ENCODE measurements around the gene TENM3.

The TENM3 gene

DNA sequence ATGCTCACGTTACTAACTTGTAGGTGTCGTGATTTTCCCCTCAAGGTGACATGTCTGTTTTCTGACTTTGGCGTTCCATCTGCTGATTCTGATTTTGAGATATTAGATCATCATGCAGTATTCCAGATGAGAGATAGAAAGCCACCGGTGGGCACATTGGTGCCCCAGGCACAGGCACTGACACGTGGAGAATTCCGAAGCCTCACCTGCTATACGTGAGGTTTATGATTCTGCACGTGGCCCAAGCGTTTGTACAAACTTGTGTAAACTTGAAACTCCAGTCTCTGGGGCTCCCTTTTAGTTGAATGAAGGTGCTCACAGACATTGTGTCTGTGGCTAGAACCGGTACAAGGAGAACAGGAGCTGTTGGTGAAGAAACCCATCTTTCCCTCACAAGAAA, 81.1 kb downstream of the TENM3 start:
- H3K27me3 ChIP-seq (ENCODE audit: control insufficient read depth in 2 of 2, insufficient read depth in 2 of 2, low read length in 2 of 2) = no peaks in the 10 kb centered on the region
- no peak overlapping the region for H3K9ac ChIP-seq (ENCODE audit: low read depth in 1 of 2, low read length in 2 of 2)
- H3K27ac ChIP-seq (ENCODE audit: low read depth in 2 of 2, low read length in 2 of 2) = no peak overlapping the region
- no peaks in the 10 kb centered on the region for H3K36me3 ChIP-seq (ENCODE audit: control insufficient read depth in 2 of 2, insufficient read depth in 2 of 2, low read length in 2 of 2)
- no peaks in the 10 kb centered on the region for H3K4me1 ChIP-seq (ENCODE audit: control insufficient read depth in 2 of 2, insufficient read depth in 2 of 2, low read length in 2 of 2)
- no peak overlapping the region for H3K4me3 ChIP-seq (ENCODE audit: low read length in 2 of 2)
- H3K9me3 ChIP-seq (ENCODE audit: control insufficient read depth in 2 of 2, low read length in 2 of 2) = no peaks in the 10 kb centered on the region

DNA sequence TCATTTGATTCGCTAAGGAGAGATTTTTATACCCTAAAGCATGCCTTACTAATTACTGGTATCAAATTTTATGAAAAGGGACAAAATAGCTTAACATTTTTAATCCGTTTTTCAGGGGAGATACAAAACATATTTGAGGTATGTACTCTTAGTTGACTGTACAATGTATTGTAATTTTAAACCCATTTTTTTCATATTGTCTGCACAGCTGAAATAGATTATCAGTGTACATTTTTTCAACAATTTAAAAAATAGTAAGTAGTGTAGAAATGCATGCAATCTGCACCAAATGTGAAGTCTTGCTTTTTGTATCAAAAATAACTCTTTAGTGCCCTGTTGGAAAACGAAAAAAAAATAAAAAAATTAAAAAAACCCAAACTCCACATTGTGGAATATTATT, 82.2 kb downstream of the TENM3 start:
- Histone ChIP-seq H3K4me1 (ENCODE audit: control insufficient read depth in 2 of 2, insufficient read depth in 2 of 2, low read length in 2 of 2) (no peaks in the 10 kb centered on the region), H3K36me3 (ENCODE audit: control insufficient read depth in 2 of 2, insufficient read depth in 2 of 2, low read length in 2 of 2) (no peaks in the 10 kb centered on the region), H3K9ac (ENCODE audit: low read depth in 1 of 2, low read length in 2 of 2) (no peak overlapping the region), H3K27me3 (ENCODE audit: control insufficient read depth in 2 of 2, insufficient read depth in 2 of 2, low read length in 2 of 2) (no peaks in the 10 kb centered on the region), H3K9me3 (ENCODE audit: control insufficient read depth in 2 of 2, low read length in 2 of 2) (no peaks in the 10 kb centered on the region), H3K27ac (ENCODE audit: low read depth in 2 of 2, low read length in 2 of 2) (no peak overlapping the region), H3K4me3 (ENCODE audit: low read length in 2 of 2) (no peak overlapping the region)

DNA sequence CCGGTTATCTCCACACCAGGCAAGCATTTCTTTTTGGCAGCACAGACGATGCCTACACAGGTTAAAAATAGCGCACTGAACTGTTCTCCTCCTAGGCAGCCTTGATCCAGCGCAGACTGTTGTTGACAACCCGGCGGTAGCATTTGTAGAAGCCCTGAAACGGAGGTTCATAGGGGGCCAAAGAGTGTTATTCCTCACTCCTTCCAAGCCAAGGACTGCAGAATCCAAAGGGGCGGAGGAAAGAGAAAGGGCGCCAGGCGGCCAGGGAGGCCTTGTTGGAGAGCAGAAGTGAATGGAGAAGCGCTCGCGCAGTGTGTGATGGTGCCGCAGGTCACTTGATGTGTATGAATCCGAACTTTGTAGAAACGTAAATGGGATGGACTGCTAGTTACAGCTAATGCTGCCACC, 82.7 kb downstream of the TENM3 start:
- Histone ChIP-seq H3K27me3 (ENCODE audit: control insufficient read depth in 2 of 2, insufficient read depth in 2 of 2, low read length in 2 of 2) (no peaks in the 10 kb centered on the region), H3K27ac (ENCODE audit: low read depth in 2 of 2, low read length in 2 of 2) (no peak overlapping the region), H3K36me3 (ENCODE audit: control insufficient read depth in 2 of 2, insufficient read depth in 2 of 2, low read length in 2 of 2) (no peaks in the 10 kb centered on the region), H3K9me3 (ENCODE audit: control insufficient read depth in 2 of 2, low read length in 2 of 2) (no peaks in the 10 kb centered on the region), H3K4me3 (ENCODE audit: low read length in 2 of 2) (no peak overlapping the region), H3K9ac (ENCODE audit: low read depth in 1 of 2, low read length in 2 of 2) (no peak overlapping the region), H3K4me1 (ENCODE audit: control insufficient read depth in 2 of 2, insufficient read depth in 2 of 2, low read length in 2 of 2) (no peaks in the 10 kb centered on the region)

DNA sequence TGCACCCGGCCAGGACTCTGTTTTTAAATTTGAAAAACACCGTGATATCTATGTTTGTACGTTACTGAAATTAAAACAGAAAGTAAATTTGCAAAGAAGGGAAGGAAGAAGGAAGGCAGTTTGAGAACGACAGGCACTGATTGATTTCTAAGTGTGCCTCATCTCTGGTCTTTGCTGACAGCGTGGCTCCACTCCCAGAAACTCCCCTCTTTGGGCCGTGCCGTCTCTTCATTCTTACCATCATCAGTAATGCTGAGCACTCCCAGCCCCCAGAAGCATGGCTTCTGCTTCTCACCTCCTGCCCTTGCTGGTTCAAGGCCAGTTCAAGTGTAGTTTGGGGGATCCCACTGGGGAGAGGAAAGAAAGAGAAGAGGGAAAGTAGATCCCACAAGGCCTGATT, 85.3 kb downstream of the TENM3 start:
- H3K9ac ChIP-seq (ENCODE audit: low read depth in 1 of 2, low read length in 2 of 2) = no peak overlapping the region
- H3K4me3 ChIP-seq (ENCODE audit: low read length in 2 of 2) = no peak overlapping the region
- H3K27me3 ChIP-seq (ENCODE audit: control insufficient read depth in 2 of 2, insufficient read depth in 2 of 2, low read length in 2 of 2) = no peaks in the 10 kb centered on the region
- H3K4me1 ChIP-seq (ENCODE audit: control insufficient read depth in 2 of 2, insufficient read depth in 2 of 2, low read length in 2 of 2) = no peaks in the 10 kb centered on the region
- no peaks in the 10 kb centered on the region for H3K36me3 ChIP-seq (ENCODE audit: control insufficient read depth in 2 of 2, insufficient read depth in 2 of 2, low read length in 2 of 2)
- no peak overlapping the region for H3K27ac ChIP-seq (ENCODE audit: low read depth in 2 of 2, low read length in 2 of 2)
- no peaks in the 10 kb centered on the region for H3K9me3 ChIP-seq (ENCODE audit: control insufficient read depth in 2 of 2, low read length in 2 of 2)

DNA sequence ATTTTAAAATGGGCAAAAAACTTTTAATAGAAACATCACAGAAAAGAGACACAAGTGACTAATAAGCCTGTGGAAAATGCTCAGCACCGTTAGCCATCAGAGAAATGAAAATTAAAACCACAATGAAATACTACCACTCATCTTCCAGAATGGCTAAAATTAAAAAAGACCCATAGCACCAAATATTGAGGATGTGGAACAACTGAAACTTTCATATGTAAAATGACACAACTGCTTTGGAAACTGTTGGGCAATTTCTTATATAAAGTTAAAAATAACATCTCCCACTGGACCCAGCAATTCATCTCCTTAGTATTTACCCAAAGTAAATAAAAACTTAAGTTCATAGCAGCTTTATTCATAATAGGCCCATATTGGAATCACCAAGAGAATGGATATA, 94.2 kb downstream of the TENM3 start:
- Histone ChIP-seq H3K27me3 (ENCODE audit: control insufficient read depth in 2 of 2, insufficient read depth in 2 of 2, low read length in 2 of 2) (no peaks in the 10 kb centered on the region), H3K4me3 (ENCODE audit: low read length in 2 of 2) (no peak overlapping the region), H3K27ac (ENCODE audit: low read depth in 2 of 2, low read length in 2 of 2) (no peak overlapping the region), H3K4me1 (ENCODE audit: control insufficient read depth in 2 of 2, insufficient read depth in 2 of 2, low read length in 2 of 2) (no peaks in the 10 kb centered on the region), H3K9ac (ENCODE audit: low read depth in 1 of 2, low read length in 2 of 2) (no peak overlapping the region), H3K9me3 (ENCODE audit: control insufficient read depth in 2 of 2, low read length in 2 of 2) (no peaks in the 10 kb centered on the region), H3K36me3 (ENCODE audit: control insufficient read depth in 2 of 2, insufficient read depth in 2 of 2, low read length in 2 of 2) (no peaks in the 10 kb centered on the region)

DNA sequence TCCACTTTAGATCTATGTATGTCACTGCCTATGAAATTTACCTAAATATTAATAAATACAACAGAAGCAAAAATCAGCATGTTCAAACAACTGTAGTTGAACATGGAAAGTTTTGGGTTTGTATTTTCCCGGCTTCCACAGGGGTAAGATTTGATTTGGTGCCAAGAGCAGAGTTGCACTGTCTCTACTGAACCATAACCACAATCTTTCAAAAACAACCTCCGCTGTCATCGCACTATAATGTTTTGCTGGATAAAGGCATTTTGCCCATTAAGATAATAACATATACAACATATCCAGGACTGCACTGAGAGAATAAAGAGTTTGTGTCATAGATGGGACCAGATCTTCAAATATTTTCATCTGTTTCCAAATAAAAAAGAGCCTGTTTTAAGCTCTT, 94.9 kb downstream of the TENM3 start:
- no peak overlapping the region for H3K4me3 ChIP-seq (ENCODE audit: low read length in 2 of 2)
- no peaks in the 10 kb centered on the region for H3K9me3 ChIP-seq (ENCODE audit: control insufficient read depth in 2 of 2, low read length in 2 of 2)
- no peaks in the 10 kb centered on the region for H3K36me3 ChIP-seq (ENCODE audit: control insufficient read depth in 2 of 2, insufficient read depth in 2 of 2, low read length in 2 of 2)
- no peaks in the 10 kb centered on the region for H3K27me3 ChIP-seq (ENCODE audit: control insufficient read depth in 2 of 2, insufficient read depth in 2 of 2, low read length in 2 of 2)
- H3K9ac ChIP-seq (ENCODE audit: low read depth in 1 of 2, low read length in 2 of 2) = no peak overlapping the region
- no peak overlapping the region for H3K27ac ChIP-seq (ENCODE audit: low read depth in 2 of 2, low read length in 2 of 2)
- H3K4me1 ChIP-seq (ENCODE audit: control insufficient read depth in 2 of 2, insufficient read depth in 2 of 2, low read length in 2 of 2) = no peaks in the 10 kb centered on the region

DNA sequence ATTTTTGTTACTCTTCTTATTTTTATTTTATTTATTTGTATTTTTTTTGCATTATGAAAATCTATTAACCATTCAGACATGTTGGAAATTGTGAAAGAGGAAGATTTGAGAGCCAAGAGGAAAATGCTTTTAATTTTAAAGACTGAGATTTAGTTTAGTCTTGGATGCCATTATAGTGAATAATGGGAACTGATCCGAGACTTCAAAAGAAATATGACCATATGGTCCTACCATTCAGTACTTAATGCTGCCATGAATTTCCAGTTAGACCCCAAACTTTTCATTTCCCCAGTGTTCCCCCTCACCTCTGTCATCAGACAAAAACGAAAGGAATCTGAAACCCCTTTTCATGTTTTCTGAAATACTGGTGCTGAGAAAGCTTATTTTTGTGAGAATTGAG, 95.5 kb downstream of the TENM3 start:
- Histone ChIP-seq H3K27me3 (ENCODE audit: control insufficient read depth in 2 of 2, insufficient read depth in 2 of 2, low read length in 2 of 2) (no peaks in the 10 kb centered on the region), H3K4me1 (ENCODE audit: control insufficient read depth in 2 of 2, insufficient read depth in 2 of 2, low read length in 2 of 2) (no peaks in the 10 kb centered on the region), H3K27ac (ENCODE audit: low read depth in 2 of 2, low read length in 2 of 2) (no peak overlapping the region), H3K4me3 (ENCODE audit: low read length in 2 of 2) (no peak overlapping the region), H3K9me3 (ENCODE audit: control insufficient read depth in 2 of 2, low read length in 2 of 2) (no peaks in the 10 kb centered on the region), H3K9ac (ENCODE audit: low read depth in 1 of 2, low read length in 2 of 2) (no peak overlapping the region), H3K36me3 (ENCODE audit: control insufficient read depth in 2 of 2, insufficient read depth in 2 of 2, low read length in 2 of 2) (no peaks in the 10 kb centered on the region)

DNA sequence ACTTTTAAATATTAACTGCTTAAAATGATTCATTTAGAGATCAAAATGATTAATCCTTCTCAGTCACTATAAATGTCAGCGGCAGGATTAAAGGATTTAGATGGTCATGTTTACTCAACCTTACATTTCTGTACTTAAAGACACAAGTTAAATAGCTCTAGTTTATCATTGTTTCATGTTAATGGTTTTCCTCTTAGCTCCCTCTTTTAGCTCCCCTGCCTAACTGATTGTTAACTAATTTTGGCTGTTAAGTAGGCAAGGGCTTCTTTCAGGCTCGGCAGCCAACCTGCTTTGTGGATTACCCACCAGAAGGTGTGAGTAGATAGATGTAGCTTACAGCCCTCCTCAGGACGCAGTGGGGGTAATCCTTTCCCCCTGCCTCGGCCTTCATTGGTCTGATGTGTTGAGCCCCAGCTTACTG, 96.0 kb downstream of the TENM3 start:
- no peak overlapping the region for H3K27ac ChIP-seq (ENCODE audit: low read depth in 2 of 2, low read length in 2 of 2)
- H3K36me3 ChIP-seq (ENCODE audit: control insufficient read depth in 2 of 2, insufficient read depth in 2 of 2, low read length in 2 of 2) = no peaks in the 10 kb centered on the region
- no peaks in the 10 kb centered on the region for H3K27me3 ChIP-seq (ENCODE audit: control insufficient read depth in 2 of 2, insufficient read depth in 2 of 2, low read length in 2 of 2)
- no peak overlapping the region for H3K9ac ChIP-seq (ENCODE audit: low read depth in 1 of 2, low read length in 2 of 2)
- no peaks in the 10 kb centered on the region for H3K9me3 ChIP-seq (ENCODE audit: control insufficient read depth in 2 of 2, low read length in 2 of 2)
- no peaks in the 10 kb centered on the region for H3K4me1 ChIP-seq (ENCODE audit: control insufficient read depth in 2 of 2, insufficient read depth in 2 of 2, low read length in 2 of 2)
- no peak overlapping the region for H3K4me3 ChIP-seq (ENCODE audit: low read length in 2 of 2)

DNA sequence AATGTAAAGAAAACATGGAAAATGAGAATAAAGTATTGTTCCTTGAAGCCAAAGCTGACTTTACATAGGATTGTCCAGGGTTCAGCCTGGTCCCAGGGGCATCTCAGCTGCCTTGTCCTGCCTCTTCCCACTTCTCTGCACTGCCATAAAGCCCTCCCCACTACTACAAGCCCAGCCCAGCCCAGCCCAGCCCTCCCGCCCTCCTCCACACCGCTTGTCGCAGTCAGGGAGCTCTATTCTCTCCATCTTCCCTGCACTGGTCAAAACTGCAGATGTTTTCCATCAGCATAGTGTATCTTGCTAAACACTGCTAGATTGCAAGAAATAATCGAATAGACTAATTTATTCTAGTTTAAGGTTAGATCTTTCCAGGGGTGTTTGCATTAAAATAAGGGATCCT, 100.3 kb downstream of the TENM3 start:
- Histone ChIP-seq H3K9ac (ENCODE audit: low read depth in 1 of 2, low read length in 2 of 2) (no peak overlapping the region), H3K27me3 (ENCODE audit: control insufficient read depth in 2 of 2, insufficient read depth in 2 of 2, low read length in 2 of 2) (no peaks in the 10 kb centered on the region), H3K4me3 (ENCODE audit: low read length in 2 of 2) (no peak overlapping the region)

DNA sequence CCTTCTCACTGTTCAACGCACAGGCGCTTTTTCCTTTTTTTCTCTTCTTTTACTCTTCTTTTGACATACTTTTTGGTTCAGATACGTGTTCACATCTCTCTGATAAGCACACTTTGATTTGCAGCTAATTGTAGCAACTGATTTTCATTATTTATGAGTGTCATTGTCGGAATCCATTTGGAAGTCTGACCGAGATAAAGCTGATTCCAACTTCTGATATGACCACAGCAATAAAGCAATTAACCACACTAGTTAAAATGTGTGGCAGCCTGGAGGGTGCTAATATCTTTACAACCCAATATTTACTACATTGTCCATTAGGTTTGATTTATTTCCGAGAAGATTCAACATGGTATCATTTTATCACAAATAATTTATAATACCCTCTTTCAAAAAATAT, 101.8 kb downstream of the TENM3 start:
- H3K9ac ChIP-seq (ENCODE audit: low read depth in 1 of 2, low read length in 2 of 2) = no peak overlapping the region
- H3K4me1 ChIP-seq (ENCODE audit: control insufficient read depth in 2 of 2, insufficient read depth in 2 of 2, low read length in 2 of 2) = no peaks in the 10 kb centered on the region
- H3K27ac ChIP-seq (ENCODE audit: low read depth in 2 of 2, low read length in 2 of 2) = no peak overlapping the region
- H3K4me3 ChIP-seq (ENCODE audit: low read length in 2 of 2) = no peak overlapping the region
- H3K36me3 ChIP-seq (ENCODE audit: control insufficient read depth in 2 of 2, insufficient read depth in 2 of 2, low read length in 2 of 2) = no peaks in the 10 kb centered on the region
- H3K9me3 ChIP-seq (ENCODE audit: control insufficient read depth in 2 of 2, low read length in 2 of 2) = no peaks in the 10 kb centered on the region
- H3K27me3 ChIP-seq (ENCODE audit: control insufficient read depth in 2 of 2, insufficient read depth in 2 of 2, low read length in 2 of 2) = no peaks in the 10 kb centered on the region

More for the DNA sequence above, 100.3 kb downstream of the TENM3 start:
- Histone ChIP-seq H3K9me3 (ENCODE audit: control insufficient read depth in 2 of 2, low read length in 2 of 2) (no peaks in the 10 kb centered on the region), H3K36me3 (ENCODE audit: control insufficient read depth in 2 of 2, insufficient read depth in 2 of 2, low read length in 2 of 2) (no peaks in the 10 kb centered on the region), H3K4me1 (ENCODE audit: control insufficient read depth in 2 of 2, insufficient read depth in 2 of 2, low read length in 2 of 2) (no peaks in the 10 kb centered on the region), H3K27ac (ENCODE audit: low read depth in 2 of 2, low read length in 2 of 2) (no peak overlapping the region)

DNA sequence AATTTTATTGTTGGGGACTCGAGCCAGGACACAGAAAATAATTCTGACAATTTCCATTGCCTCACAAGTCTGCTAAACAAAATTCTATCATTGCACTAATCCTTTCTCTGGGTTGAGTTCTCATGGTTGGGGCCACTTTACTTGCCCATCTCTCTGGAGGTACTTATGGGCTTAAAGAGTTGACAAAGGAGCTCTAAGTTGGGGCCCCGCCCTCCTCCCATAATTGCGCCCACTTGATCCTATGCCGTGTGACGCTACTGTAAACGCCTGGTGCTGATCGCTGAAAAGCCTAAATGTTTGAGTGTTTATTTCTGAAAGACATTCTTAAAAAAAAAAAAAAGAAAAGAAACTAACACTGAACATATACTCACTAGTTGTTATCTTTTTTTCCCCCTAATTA, 103.0 kb downstream of the TENM3 start:
- H3K9me3 ChIP-seq (ENCODE audit: control insufficient read depth in 2 of 2, low read length in 2 of 2) = no peaks in the 10 kb centered on the region
- no peak overlapping the region for H3K27ac ChIP-seq (ENCODE audit: low read depth in 2 of 2, low read length in 2 of 2)
- H3K36me3 ChIP-seq (ENCODE audit: control insufficient read depth in 2 of 2, insufficient read depth in 2 of 2, low read length in 2 of 2) = no peaks in the 10 kb centered on the region
- H3K4me3 ChIP-seq (ENCODE audit: low read length in 2 of 2) = no peak overlapping the region
- H3K4me1 ChIP-seq (ENCODE audit: control insufficient read depth in 2 of 2, insufficient read depth in 2 of 2, low read length in 2 of 2) = no peaks in the 10 kb centered on the region
- no peak overlapping the region for H3K9ac ChIP-seq (ENCODE audit: low read depth in 1 of 2, low read length in 2 of 2)
- no peaks in the 10 kb centered on the region for H3K27me3 ChIP-seq (ENCODE audit: control insufficient read depth in 2 of 2, insufficient read depth in 2 of 2, low read length in 2 of 2)

All from mucosa of rectum (tissue), 2 donors.